GM19324 (cell line): ENCODE measurements around the gene ALKBH3.

ENCODE experiments used
- ATAC-seq: cut with Tn5 transposase; IDR thresholded peaks from one replicate; pipeline ENCODE4 v1.9.1; 2021; ENCODE audit warnings: mild to moderate bottlenecking, moderate library complexity; ENCODE audit not compliant: unreplicated experiment, low FRiP score

Gene ALKBH3

DNA sequence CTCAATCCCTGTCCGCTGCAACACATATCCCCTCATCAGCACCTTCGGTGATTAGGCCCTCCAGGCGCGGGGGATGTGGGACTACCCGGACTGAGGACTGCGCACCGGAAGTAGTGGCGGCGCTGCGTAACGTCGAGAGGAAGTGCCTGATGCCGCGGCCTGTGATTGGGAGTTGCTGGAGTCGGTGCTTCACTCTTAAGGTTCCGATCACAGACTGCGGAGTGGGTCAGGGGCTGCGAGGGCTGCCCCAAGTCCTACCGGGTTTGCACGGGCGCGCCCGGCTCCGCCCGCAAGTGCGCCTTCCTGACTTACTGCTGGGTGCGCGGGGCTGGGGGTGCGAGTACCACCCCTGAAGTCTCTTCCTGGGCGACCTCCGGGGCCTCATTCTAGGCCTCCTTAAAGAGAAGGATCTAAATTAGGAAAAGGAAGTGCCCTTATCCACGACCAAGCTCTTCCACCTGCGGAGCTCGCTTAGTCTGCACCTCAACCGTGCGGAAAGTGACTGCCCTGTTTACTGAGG, at the start of gene ALKBH3:
TSS of gene ALKBH3 (plus strand) at position 192 of the 520 bp plus-strand sequence. CDS start 1,822 bp downstream, outside the sequence.
- peak; percentile 97 for ATAC-seq

- no peak for ATAC-seq
These were observed 49.6 kb upstream of the ALKBH3 start for GRCh38 chr11:43830928-43831440.

- ATAC-seq: no peak
These were observed 48.1 kb upstream of the ALKBH3 start for GRCh38 chr11:43832536-43832935.

DNA sequence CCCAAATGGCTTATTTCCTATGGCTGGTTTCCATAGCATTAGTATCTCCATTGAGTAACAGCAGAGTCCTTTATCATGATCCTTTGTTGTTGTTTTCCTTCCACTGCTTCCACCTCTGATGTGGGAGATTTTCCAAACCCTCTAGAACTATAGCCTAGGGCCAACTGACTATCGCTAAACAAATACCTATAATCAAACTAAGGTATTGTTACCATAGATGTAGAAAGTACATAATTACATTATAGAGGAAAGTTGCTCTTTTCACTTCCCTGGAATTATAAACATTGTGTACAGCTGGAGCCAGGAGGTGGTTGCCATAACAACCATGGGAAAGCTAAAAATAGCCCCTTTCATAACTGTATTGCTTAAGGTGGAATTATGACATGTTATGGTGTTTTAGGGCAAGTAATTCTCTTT, 47.0 kb upstream of the ALKBH3 start:
- no peak for ATAC-seq

DNA sequence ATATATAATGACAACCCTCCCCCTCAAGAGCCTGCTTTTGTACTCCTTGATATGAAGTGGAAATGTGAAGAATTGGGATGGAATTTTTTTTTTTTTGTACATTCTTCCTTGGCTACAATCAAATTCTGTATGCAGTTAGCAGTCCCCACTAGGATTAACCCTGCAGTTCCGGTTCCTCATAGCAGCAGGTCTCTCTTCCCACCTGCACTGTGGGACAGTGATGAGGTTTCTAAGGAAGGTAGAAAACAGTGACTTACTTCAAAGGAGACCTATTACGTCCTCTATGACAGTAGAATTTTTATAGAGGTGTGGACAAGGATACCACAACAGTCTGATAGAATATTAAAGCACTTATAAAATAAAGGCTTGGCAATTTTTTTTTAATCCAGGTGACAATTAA, 46.3 kb upstream of the ALKBH3 start:
- ATAC-seq: no peak

GRCh38 chr11:43835104-43835503, 45.5 kb upstream of the ALKBH3 start:
- no peak for ATAC-seq

DNA sequence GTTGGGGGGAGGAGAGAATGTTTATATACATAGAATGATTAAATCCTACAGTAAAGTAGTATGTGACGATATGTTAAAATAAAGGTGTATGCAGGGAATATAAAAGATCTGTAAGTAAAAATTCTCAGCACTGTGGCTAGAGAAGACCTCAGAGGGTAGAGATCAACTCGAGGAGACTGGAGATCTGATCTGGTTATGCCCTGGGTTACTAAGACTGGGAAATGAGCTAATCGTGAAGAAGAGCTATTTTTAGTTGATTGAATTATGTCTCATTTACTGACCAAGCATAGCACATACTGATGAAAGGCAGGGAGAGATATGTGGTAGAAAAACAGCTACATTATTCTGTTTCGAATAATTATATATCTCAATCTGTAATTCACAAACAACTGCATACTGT, 42.8 kb upstream of the ALKBH3 start:
- ATAC-seq: no peak

DNA sequence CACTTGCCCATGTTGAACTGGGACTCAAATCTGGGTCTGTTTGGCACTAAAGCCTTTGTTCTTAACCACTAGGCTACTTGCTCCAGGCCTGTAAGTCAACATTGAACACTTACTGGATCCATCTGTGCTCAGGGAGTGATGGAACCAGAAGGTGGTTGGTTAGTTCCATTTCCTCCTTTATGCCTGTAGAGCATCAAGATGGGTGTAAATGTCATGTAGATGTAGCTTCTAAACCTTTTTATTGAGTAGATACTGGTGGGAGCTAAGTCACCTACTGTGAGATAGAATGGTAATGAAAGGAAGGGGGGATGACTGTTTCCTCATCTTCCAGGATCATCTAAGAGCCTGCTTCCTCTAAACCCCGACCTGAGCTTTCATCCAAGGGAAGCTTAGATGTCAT, 38.6 kb upstream of the ALKBH3 start:
- no peak for ATAC-seq

DNA sequence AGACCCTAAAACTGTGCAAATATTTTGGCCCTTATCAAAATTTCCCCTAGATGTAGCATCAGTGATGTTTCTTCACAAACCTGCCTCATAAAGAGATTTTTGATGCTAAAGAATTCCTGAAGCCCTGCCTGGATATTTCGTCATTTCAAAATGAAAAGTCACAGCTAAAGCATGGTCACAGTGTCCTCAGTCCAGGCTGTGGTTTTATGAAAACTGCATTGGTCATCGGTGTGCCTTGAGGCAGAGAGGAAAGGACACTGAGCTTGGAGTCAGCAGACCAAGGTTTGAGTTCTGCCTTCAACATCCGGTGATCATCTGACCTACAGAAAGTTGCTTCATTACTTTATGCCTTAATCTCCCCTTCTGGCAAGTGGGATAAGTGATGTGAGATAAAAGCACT, 34.8 kb upstream of the ALKBH3 start:
- ATAC-seq: no peak

DNA sequence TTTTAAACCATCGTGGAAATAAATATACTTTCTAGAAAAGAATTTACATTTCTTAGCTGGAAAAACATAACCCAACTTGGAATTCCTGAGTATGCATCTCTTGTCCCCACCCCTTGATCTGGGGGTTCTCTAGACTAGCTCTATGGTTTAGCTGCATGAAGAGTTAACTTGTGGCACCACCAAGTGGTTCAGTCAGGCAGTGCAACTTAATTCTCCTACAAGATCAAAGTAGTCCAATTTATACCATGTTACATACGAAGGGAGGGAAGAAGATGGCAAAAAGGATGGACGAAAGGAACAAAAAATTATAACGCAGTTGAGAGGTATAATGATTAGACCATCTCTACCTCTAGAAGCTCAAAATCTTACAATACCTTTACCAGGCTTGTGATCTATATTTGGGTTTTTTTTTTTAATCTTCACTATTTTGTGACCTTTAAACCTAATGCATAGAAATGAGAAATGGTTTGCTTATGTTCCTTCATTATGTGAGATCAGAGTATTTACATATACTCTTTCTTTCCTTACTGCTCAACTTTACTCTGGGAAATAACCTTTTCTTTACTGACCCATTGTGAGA, 28.5 kb upstream of the ALKBH3 start:
- peak; percentile 65 for ATAC-seq

DNA sequence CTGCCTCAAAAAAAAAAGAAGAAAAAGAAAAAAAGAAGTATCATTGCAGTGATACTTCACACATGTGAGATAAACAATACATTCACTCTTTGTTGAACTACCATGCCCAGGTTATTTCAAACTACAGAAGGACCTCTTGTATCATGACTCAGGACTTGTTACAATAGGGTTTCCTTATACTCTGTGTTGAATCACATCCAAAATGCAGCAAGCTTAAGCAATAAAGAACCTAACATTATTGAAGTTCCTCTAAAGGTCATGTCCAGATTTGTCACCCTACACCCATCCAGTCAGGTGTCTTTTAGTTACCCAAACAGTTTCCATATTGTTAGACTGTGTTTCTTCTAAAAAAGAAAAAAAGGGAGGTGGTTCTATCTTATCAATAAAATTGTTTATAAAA, 26.9 kb upstream of the ALKBH3 start:
- no peak for ATAC-seq

- ATAC-seq: no peak
These were observed 23.6 kb upstream of the ALKBH3 start for GRCh38 chr11:43856993-43857392.

DNA sequence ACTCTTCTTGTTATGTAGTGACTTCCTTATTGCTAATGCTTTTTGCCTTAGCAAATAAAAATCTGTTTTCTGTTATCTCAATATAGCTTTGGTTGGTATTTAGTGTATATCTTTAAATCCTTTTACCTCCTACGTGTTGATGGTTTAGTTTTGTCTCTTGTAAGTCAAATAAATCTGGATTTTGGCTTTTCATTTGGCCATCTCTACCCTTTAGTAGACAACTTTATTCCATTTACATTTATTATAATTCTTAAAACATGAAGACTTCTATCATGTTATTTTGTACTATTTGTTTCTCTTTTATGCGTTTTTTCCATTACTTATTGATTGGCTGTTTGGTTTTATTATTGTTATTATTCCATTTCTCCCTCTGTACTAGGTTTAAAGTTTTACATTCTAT, 19.5 kb upstream of the ALKBH3 start:
- no peak for ATAC-seq

GRCh38 chr11:43866520-43866919, 14.1 kb upstream of the ALKBH3 start:
- ATAC-seq: no peak

DNA sequence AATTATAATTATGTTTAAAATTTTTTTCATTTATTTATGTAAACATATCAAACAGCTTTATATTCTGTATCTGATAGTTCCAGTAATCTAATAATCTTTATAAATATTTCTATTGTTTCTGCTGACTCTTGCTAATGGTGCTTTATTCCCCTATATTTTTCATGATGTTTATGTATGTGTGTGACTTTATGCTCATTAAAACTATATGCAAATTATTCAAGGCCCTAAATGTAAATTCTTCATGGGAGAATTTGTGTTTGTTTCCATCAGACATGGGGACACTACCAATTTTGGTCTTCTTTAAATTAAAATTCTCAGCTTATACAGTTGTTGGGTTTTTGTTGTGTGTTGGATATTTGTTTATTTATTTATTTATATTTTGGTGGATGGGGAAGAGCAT, 13.7 kb upstream of the ALKBH3 start:
- ATAC-seq: no peak

GRCh38 chr11:43868852-43869567, 11.6 kb upstream of the ALKBH3 start:
- peak; percentile 97 for ATAC-seq

GRCh38 chr11:43871051-43871450, 9.6 kb upstream of the ALKBH3 start:
- no peak for ATAC-seq

GRCh38 chr11:43872995-43873394, 7.6 kb upstream of the ALKBH3 start:
- no peak for ATAC-seq

GRCh38 chr11:43874078-43874477, 6.6 kb upstream of the ALKBH3 start:
- no peak for ATAC-seq

- ATAC-seq: no peak
These were observed 5.9 kb upstream of the ALKBH3 start for GRCh38 chr11:43874738-43875137.

DNA sequence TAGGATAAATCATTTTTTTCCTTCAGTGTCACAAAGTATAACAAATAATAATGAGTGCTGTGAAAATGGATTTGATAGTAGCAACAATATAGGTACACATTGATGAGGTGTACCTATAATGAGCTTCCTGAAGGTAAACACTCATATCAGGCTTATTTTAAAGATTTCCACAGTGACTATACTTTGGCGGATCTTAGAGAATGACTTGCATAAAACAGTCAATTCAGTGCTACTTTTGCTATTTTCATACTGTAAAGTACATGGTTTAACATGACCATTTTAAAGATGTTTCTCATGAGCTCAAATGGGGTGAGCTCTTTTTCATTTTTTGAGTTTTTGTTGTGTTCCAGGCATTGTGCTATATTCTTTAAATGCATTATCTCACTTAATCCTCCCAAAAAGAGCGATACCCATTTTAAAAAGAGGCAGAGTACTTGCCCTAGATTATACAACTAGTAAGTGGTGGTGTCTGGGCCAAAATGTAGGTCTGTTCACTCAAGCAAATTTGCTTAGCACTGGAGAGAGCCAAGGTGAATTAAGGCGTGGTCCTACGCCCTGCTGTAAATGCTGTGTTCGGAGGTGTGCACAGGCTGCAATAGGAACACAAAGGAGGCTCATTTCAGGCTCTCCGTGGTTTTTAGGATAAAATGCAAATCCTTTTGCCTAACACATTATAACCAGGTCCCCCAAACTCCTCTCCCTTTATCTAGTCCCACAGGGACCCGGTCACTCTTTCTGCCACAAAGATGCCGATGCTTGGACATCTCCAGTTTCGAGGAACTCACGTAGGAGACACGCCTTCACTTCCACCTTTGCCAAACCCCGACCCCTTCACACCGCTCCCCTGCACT, 617 bp upstream of the ALKBH3 start:
- ATAC-seq: no peak
